CD4-positive, alpha-beta T cell treated with Interleukin-17A for 1 hour (primary cell): ENCODE results near the gene PNKP.

Source experiments
- DNase-seq: peaks from one replicate; pipeline ENCODE4 v3.0.0-alpha.2; 2020

The PNKP gene

DNA sequence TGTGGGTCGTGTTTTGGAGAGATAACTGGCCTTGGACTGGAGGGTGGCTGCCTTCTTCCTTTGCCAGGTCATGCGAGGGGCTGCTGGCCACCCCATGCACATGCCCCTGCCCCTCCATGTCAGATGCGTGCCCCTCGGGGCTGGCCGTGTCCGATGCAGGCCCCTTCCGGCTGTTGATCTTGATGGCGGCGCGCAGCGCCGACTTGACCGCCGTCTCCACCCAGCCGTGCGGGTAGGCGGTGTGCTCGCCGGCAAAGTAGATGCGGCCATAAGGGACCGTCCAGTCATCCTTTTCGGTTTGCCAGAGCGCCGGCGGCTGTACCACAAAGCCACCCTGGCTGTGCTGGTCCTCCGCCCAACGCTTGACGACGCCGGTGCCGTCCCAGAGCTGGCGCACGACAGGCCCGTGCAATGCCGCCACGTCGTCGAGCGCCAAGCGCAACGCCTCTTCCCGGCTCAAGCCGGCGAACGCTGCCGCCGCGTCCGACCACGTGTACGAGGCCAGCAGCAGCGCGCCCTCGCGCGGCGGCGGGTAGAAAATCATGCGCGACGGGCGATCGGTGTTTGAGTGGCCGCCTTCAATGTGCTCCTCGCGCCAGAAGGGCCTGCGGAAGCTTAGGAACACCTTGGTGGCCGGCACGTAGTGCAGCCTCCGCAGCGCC lies 22.4 kb upstream of the PNKP start:
- DNase-seq, result peak; percentile 81

DNA sequence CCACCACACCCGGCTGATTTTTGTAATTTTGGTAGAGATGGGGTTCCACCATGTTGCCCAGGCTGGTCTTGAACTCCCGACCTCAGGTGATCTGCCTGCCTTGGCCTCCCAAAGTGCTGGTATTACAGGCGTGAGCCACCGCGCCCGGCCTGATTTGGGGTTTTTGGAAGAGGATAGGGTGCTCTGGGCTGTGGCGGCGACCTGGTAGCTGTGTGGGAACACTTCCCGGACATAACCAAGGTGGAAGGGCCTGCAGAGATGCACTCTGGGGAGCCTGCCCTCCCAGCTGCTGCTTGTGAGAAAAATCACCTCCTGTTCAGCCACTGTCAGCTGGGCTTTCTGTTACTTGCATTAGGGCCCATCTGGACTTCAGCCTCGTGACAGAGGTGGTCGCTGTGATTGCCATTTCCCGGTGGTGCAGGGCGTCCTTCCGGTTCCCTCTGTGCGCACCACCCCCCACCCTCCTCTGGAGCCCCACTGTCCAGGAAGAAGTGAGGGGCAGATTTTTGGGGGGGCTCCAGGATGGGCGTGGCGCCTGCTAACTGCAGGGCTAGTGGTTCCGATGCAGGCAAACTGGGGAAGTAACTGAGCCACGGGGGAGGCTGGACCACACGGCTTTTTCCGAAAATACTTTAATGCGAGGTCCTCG lies 21.8 kb upstream of the PNKP start:
- no peak for DNase-seq

GRCh38 chr19:49888510-49888824 lies 21.1 kb upstream of the PNKP start:
- DNase-seq, result no peak

GRCh38 chr19:49887665-49888509 lies 20.5 kb upstream of the PNKP start:
- no peak for DNase-seq

DNA sequence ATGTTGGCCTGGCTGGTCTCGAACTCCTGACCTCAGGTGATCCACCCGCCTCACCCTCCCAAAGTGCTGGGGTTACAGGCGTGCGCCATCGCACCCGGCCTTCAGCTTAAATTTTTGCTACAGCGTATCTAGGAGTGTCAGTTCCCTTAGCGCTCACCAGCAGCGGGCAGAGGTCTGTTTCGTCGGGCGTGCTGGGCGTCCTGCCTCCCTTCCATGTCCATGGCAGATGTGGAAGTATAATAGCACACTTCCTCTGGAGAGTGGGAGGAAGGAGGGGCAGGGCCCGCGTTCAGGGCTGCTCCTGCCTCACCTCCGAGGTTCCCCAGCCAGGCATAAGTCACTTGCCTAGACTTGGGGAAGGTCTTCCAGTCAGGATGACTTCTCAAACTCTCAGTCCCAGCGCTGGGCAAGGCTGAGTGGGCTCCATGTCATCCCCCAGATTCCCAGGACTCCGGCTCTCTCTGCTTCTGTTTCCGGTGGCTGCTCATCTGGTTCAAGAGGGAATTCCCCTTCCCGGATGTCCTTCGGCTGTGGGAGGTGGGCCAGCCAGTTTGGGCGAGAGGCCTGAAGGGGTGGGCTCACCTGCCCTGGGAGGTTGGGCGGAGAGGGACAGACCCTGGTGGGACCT lies 19.8 kb upstream of the PNKP start:
- no peak for DNase-seq

DNA sequence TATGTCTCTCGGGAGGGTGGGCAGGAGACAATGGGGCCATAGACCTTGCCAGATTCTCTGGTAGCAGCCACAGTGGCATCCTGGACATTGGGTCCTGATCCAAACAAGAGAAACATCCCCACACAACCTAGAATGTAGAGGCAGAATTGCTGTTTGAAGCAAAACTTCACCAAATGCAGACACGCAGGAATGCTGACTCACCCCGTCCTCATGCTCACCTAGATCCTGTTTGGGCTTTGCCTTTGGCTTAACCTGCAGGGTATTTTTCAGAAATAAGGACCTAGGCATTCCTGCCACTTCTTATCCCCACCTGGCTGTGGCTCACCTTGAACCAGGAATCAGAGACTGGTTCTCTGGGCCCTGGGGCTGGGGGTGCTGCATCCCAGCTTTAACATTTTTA lies 17.4 kb upstream of the PNKP start:
- no peak for DNase-seq

- DNase-seq, result no peak
Observed at GRCh38 chr19:49884109-49884508, 16.7 kb upstream of the PNKP start.

- no peak for DNase-seq
Observed at GRCh38 chr19:49883094-49883493, 15.7 kb upstream of the PNKP start.

DNA sequence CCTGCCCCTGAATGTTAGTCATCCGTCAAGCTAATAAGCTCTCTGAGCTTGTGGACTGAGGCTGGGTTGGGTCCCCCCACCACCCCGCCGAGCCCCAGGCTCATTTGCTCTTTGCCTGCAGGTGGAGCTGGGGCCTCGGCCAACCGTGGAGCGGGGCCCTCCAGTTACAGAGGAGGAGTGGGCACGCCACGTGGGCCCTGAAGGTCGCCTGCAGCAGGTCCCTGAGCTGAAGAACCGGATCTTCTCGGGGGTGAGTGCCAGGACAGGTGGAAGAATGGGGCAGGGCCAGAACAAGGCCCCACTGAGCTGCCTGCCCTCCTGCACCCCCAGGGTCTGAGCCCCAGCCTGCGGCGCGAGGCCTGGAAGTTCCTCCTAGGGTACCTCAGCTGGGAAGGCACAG lies 15.3 kb upstream of the PNKP start:
- DNase-seq, result no peak

DNA sequence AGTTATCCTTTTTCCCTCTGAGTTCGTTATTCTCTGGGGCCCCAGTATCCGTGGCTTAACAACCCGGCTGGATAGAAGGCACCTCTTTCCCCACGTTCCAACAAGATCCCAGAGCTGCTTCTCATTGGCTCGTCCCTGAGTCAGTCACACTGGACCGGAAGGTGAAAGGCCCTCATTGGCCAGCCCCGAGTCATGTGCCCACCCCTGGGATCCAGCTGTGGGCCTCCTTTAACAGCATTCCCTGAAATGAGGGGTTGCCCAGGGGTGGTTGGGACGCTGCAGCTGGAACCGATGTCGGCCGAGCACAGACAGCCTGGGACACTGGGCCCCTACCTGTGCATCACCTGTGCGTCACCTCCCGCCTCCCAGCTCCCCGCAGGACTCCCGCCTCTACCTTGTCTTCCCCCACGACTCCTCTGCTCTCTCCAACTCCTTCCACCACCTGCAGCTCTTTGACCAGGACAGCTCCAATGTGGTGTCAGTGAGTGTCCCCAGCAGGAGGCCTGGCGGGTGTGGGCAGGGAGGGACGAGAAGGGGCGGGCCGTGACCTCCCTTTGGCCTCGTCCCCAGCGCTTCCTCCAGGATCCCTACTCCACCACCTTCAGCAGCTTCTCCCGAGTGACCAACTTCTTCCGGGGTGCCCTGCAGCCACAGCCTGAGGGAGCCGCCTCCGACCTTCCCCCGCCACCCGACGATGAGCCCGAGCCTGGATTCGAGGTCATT lies 14.5 kb upstream of the PNKP start:
- DNase-seq, result no peak

GRCh38 chr19:49881186-49881585 lies 13.8 kb upstream of the PNKP start:
- no peak for DNase-seq

- DNase-seq, result no peak
Observed at GRCh38 chr19:49880162-49880869, 12.9 kb upstream of the PNKP start.

GRCh38 chr19:49879243-49879963 lies 12.0 kb upstream of the PNKP start:
- no peak for DNase-seq

GRCh38 chr19:49878744-49879070 lies 11.3 kb upstream of the PNKP start:
- no peak for DNase-seq

DNA sequence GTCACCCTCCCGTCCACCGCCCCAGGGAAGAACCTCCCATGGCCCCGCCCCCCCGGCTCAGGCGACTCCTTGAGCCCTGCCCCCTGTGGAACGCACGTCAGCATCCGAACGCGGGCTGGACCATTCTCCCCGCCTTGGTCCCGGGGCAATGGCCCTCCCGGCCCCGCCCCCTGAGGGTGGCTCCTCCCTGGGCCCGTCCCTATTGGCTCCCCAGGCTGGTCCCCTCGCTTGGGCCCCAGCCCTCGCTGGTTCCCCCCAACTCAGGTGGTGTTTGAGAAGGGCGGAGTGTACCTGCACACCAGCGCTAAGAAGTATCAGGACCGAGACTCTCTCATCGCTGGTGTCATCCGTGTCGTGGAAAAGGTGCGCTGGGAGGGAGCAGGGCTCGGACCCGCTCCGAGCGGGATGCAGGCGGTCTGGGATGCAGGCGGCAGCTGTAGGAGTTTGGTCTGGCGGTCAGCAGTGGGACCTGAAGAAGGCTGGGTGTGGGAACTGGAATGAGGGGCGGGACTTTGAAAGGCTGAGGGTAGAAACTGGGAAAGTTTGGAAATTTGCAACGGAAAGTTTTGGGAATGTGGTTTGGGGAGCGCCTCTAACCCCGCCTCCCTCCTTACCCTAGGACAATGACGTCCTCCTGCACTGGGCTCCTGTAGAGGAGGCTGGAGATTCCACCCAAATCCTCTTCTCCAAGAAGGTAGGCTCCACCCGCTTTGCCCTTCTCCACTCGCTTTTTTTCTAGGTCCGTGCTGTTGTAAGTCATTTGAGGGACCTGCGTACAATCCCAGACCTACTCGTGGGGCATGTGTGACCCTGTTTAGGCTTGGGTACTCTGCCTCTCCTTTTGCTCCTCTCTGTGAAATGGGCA lies 10.7 kb upstream of the PNKP start:
- peak; percentile 98 for DNase-seq

DNA sequence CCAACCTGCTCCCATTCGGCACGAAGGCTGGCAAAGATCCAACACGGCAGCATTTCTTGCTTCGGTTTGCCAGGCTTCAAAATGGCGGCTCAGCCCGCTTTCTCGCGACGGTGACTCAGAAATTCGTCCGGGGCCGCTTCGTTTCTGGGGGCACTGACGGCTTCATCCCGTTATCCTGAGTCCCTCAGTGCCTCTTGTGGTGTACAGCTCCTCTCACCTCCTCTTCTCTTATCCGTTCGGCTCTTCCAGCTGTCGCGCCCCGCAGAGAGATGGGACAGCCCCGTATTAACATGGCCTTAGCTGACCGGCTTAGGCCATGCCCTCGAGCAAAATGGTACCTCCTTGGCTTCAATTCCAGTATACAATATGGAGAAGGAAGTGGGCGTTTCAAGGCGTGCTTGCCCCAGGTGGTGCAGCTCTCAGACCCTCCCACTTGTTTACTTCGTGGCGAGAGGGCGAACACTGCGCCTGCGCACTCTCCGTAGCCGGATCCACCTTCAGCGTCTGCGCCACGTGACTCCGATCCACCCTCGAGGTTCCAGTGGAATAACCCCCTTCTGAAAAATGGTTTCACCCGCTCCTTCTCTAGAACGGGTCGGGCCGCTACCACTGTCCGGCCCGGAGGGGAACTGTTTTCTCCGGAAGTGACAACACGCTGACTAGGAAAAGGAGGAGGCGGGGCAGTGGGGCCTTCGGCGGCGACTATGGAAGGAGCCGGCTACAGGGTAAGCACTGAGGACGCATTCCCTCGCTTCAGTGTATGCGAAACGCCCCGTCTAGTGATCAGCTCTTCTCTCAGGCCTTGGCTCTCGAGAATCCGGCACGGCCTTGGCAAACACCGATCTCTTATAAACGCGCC lies 9.9 kb upstream of the PNKP start, which contains the start of the genes AKT1S1 and TBC1D17:
Gene AKT1S1 (minus strand): TSS at position 336 of the 859 bp plus-strand sequence. CDS start 4,060 bp downstream, outside the sequence.
Gene TBC1D17 (plus strand): TSS at position 683 of the 859 bp plus-strand sequence. CDS start 22 bp downstream, at position 705.
- peak; percentile 100 for DNase-seq

- peak; percentile 99 for DNase-seq
Observed at GRCh38 chr19:49876422-49877019, 9.1 kb upstream of the PNKP start.

- DNase-seq, result peak; percentile 70
Observed at GRCh38 chr19:49875857-49876421, 8.6 kb upstream of the PNKP start.

GRCh38 chr19:49875177-49875576 lies 7.8 kb upstream of the PNKP start:
- no peak for DNase-seq
